ENCODE data around the gene IMP4.

- no peak for TF ChIP-seq CHD2 (IDR thresholded peaks at IDR 0.05; ENCODE audit: low read length)
- no peak for TF ChIP-seq FOSL1 (IDR thresholded peaks at IDR 0.05; ENCODE audit: insufficient read depth, low read depth, low read length)
- TF ChIP-seq YY1 (IDR thresholded peaks at IDR 0.05; ENCODE audit: low read depth, low read length) = no peak
- no peak for TF ChIP-seq CTCF (IDR thresholded peaks at IDR 0.05; ENCODE audit: control extremely low read depth in 1 of 3, insufficient read depth in 1 of 3, low read depth in 1 of 3, low read length in 3 of 3)
- TF ChIP-seq USF2 (IDR thresholded peaks at IDR 0.05; ENCODE audit: low read length) = no peak
- no peak for TF ChIP-seq TAF1 (IDR thresholded peaks at IDR 0.05; ENCODE audit: low read depth, low read length)
- no peak for TF ChIP-seq ATF2 (IDR thresholded peaks at IDR 0.05; ENCODE audit: low read length)
Measured at GRCh38 chr2:130374587-130375290, 32.0 kb downstream of the IMP4 start.

All from H1 (cell line).